GM18951 (cell line): ENCODE results near the gene SARNP.
"Not testable (repeated sequence)": the region's sequence is repeated elsewhere in the genome, so short reads cannot be mapped to it uniquely, and the experiment has no call there.

ENCODE experiments used
- POLR2A ChIP-seq: IDR thresholded peaks from 4 replicates; pipeline ENCODE4 v1.6.1; 2011; ENCODE audit warnings: mild to moderate bottlenecking; ENCODE audit not compliant: insufficient read length, insufficient read depth; ENCODE audit errors: extremely low read depth
- in situ Hi-C: fragments of 300-500 bp; cut with MboI; formaldehyde crosslinking; loops from one replicate; pipeline ENCODE4 v1.12.0; 2022; ENCODE audit warnings: low sequenced_read_pairs, mixed read lengths, inconsistent platforms; ENCODE audit not compliant: unreplicated experiment

The SARNP gene

GRCh38 chr12:55817345-55818139 lies at the start of gene SARNP, which contains the start of gene ORMDL2:
Gene SARNP (minus strand): TSS chr12:55817724. CDS start chr12:55817701, 23 bp downstream.
Gene ORMDL2 (plus strand): TSS chr12:55818041. CDS start chr12:55819000, 959 bp downstream.
- in situ Hi-C loops = no loop called here
- TF ChIP-seq POLR2A = peak; percentile 59

GRCh38 chr12:55866454-55867004 lies 49.0 kb upstream of the SARNP start:
- in situ Hi-C loops = not testable (repeated sequence)

- no peak for TF ChIP-seq POLR2A
- in situ Hi-C loops = no loop called here
Measured at GRCh38 chr12:55865327-55865726, 47.8 kb upstream of the SARNP start.

GRCh38 chr12:55862931-55863330 lies 45.4 kb upstream of the SARNP start:
- in situ Hi-C loops = not testable (repeated sequence)

GRCh38 chr12:55862286-55862685 lies 44.8 kb upstream of the SARNP start:
- in situ Hi-C loops = no loop called here
- TF ChIP-seq POLR2A = no peak

GRCh38 chr12:55861871-55862270 lies 44.3 kb upstream of the SARNP start:
- in situ Hi-C loops = no loop called here
- no peak for TF ChIP-seq POLR2A

GRCh38 chr12:55861396-55861795 lies 43.9 kb upstream of the SARNP start:
- in situ Hi-C loops = no loop called here
- TF ChIP-seq POLR2A = no peak

GRCh38 chr12:55852740-55853139 lies 35.2 kb upstream of the SARNP start:
- TF ChIP-seq POLR2A = no peak
- in situ Hi-C loops = no loop called here

- in situ Hi-C loops = no loop called here
- no peak for TF ChIP-seq POLR2A
Measured at GRCh38 chr12:55850893-55851292, 33.4 kb upstream of the SARNP start.

- in situ Hi-C loops = no loop called here
- no peak for TF ChIP-seq POLR2A
Measured at GRCh38 chr12:55850401-55850800, 32.9 kb upstream of the SARNP start.

- no peak for TF ChIP-seq POLR2A
- in situ Hi-C loops = no loop called here
Measured at GRCh38 chr12:55849616-55850343, 32.3 kb upstream of the SARNP start.

- in situ Hi-C loops = no loop called here
- no peak for TF ChIP-seq POLR2A
Measured at GRCh38 chr12:55847603-55848291, 30.2 kb upstream of the SARNP start.

GRCh38 chr12:55847033-55847432 lies 29.5 kb upstream of the SARNP start:
- in situ Hi-C loops = no loop called here
- no peak for TF ChIP-seq POLR2A
